ENCODE measurements around the gene LRRC3. TPM values are rescaled to one million over a fixed set of nuclear protein-coding genes. Genes with fewer than 3 reads are reported as not detected.

LRRC3 gene
- total RNA-seq, 1 donor from 2014 or later, result 9.1 TPM

DNA sequence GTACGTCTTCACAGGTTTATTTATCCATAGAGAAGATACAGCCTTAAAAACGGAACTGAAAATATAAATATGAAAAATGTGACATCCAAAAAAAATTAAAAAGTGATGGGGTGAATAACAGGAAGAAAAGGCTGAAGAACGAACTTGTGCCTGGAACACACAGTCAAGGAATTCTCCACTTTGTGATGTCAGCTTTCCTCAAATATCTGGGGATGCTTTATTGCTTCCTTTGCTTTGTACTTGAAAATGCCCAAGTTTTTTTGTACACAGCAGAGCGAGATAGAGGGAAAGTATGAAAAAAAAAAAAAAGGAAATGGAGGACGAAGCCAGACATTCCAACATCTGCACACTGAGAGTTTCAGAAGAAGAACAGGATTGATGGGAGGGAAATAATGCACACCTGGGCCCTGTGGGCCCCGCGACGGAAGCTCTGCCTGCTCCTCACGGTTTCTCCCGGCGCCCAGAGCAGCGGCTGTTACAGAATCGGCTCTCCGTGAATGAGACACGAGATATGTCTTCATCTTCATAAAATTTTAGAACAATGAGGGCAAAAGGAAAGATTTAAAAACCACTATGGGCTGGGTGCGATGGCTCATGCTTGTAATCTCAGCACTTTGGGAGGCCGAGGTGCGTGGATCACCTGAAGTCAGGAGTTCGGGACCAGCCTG is 10.0 kb upstream of the LRRC3 start:
- H3K4me3 Mint-ChIP-seq (ENCODE audit: unreplicated experiment), result no peak overlapping the region
- no peaks in the 10 kb centered on the region for H3K9me3 Mint-ChIP-seq (ENCODE audit: unreplicated experiment)
- TF ChIP-seq, protein P1, sequence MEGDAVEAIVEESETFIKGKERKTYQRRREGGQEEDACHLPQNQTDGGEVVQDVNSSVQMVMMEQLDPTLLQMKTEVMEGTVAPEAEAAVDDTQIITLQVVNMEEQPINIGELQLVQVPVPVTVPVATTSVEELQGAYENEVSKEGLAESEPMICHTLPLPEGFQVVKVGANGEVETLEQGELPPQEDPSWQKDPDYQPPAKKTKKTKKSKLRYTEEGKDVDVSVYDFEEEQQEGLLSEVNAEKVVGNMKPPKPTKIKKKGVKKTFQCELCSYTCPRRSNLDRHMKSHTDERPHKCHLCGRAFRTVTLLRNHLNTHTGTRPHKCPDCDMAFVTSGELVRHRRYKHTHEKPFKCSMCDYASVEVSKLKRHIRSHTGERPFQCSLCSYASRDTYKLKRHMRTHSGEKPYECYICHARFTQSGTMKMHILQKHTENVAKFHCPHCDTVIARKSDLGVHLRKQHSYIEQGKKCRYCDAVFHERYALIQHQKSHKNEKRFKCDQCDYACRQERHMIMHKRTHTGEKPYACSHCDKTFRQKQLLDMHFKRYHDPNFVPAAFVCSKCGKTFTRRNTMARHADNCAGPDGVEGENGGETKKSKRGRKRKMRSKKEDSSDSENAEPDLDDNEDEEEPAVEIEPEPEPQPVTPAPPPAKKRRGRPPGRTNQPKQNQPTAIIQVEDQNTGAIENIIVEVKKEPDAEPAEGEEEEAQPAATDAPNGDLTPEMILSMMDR (IDR thresholded peaks at IDR 0.05; ENCODE audit: unreplicated experiment), result no peak
- H3K27me3 Mint-ChIP-seq (ENCODE audit: unreplicated experiment), result peaks cover 1% of the 10 kb centered on the region
- DNase-seq (ENCODE audit: low spot score), result no peak
- peak overlapping the region; percentile 21 for H3K27ac Mint-ChIP-seq (ENCODE audit: unreplicated experiment)
- no peaks in the 10 kb centered on the region for H3K36me3 Mint-ChIP-seq (ENCODE audit: low read depth, unreplicated experiment)
- H3K4me1 Mint-ChIP-seq (ENCODE audit: unreplicated experiment), result no peaks in the 10 kb centered on the region

DNA sequence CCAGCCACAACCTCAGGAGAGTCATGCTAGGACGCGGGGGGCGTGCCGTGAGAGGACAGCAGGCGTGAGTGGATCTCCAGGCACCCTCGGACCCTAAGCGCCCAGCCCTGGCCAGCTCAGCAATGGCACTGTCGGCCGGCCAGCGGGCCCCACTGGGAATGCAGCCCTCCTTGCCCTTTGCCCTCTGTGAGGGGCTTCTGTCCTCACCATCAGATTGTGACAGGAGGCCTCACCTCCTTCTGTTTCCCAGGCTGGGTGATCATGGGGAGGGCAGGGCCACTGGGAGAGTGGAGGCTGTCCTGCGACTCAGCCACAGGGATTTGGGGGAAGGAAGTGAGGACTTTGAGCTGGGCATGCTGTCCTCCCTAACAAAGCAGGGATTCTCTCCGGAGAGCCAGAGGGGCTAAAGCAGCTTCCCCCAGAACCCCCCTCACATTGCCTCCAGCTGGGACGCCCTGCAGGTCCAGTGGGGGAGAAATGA is 6.6 kb upstream of the LRRC3 start:
- no peak overlapping the region for H3K27ac Mint-ChIP-seq (ENCODE audit: unreplicated experiment)

DNA sequence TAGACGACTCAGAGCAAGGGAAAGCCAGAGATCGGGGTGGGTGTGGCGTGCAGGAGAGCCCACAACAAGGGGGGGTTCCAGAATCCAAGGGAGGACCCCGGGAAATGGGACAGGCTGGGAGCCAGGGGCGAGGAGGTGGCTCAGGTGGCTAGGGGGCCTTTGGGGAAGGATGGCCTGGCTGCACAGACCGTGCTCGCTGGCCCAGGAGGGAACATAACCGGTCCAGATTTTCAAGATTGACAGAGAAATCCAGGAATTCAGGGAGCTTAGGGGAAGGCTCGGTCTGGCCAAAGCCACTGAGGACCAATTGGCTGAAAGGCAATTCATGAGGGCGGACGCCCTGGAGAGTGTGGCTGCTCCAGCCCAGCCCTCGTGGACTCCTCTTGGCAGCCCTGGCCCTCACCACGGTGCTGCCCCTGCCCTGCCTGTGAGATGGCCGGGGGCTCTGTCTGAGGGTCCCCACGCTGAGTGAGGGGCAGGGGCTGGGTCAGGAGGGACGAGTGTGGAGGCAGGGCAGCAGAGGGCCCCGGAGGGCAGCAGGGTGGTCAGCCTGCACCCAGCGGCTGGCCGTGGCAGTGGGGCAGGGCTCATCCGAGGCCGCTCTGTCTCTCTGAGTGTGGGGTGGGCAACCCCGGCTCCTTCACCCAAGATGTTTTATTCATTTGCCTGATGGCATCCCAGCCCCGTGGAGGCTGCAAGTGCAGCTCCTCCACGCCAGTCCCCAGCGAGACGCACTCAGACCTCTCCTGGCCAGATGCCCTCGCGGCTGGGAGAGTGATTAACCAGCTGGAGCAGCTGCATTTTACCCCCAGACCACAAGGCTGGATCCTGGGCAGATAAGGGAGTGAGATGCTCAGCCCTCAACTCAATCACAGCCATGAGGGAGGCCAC is 5.6 kb upstream of the LRRC3 start:
- Mint-ChIP-seq H3K4me3 (ENCODE audit: unreplicated experiment) (no peak overlapping the region), H3K27ac (ENCODE audit: unreplicated experiment) (no peak overlapping the region), H3K27me3 (ENCODE audit: unreplicated experiment) (peaks cover 4% of the 10 kb centered on the region), H3K4me1 (ENCODE audit: unreplicated experiment) (no peaks in the 10 kb centered on the region), H3K36me3 (ENCODE audit: low read depth, unreplicated experiment) (peaks cover 4% of the 10 kb centered on the region), H3K9me3 (ENCODE audit: unreplicated experiment) (no peaks in the 10 kb centered on the region)
- peak; percentile 2 for DNase-seq (ENCODE audit: low spot score)
- TF ChIP-seq, protein P1 (IDR thresholded peaks at IDR 0.05; ENCODE audit: unreplicated experiment), result no peak

More for the DNA sequence above, 6.6 kb upstream of the LRRC3 start:
- H3K27me3 Mint-ChIP-seq (ENCODE audit: unreplicated experiment), result peaks cover 4% of the 10 kb centered on the region
- no peaks in the 10 kb centered on the region for H3K9me3 Mint-ChIP-seq (ENCODE audit: unreplicated experiment)
- DNase-seq (ENCODE audit: low spot score), result peak; percentile 2
- TF ChIP-seq, protein P1 (IDR thresholded peaks at IDR 0.05; ENCODE audit: unreplicated experiment), result no peak
- H3K4me1 Mint-ChIP-seq (ENCODE audit: unreplicated experiment), result no peaks in the 10 kb centered on the region
- H3K36me3 Mint-ChIP-seq (ENCODE audit: low read depth, unreplicated experiment), result no peaks in the 10 kb centered on the region
- no peak overlapping the region for H3K4me3 Mint-ChIP-seq (ENCODE audit: unreplicated experiment)

DNA sequence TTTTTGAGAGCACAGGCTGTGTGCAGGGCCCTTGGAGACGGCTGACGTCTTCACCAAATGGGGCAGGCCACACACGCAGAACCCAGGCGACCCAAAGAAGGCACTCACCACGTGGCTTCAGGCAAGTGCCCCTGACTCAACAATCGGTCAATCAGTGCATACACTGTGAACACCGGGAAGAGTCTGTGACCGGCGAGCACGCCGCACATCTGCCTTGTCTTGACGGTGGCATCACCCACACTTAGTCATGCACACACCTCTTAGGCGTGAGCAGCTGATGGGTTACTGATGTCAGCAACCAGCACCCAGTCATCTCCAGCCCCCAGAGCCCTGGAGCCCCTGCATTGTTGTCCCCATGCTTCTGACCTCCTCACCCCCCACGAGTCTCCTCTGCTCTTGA is 4.9 kb upstream of the LRRC3 start:
- Mint-ChIP-seq H3K4me3 (ENCODE audit: unreplicated experiment) (no peak overlapping the region), H3K4me1 (ENCODE audit: unreplicated experiment) (no peaks in the 10 kb centered on the region), H3K27ac (ENCODE audit: unreplicated experiment) (no peak overlapping the region), H3K27me3 (ENCODE audit: unreplicated experiment) (peaks cover 4% of the 10 kb centered on the region), H3K9me3 (ENCODE audit: unreplicated experiment) (no peaks in the 10 kb centered on the region), H3K36me3 (ENCODE audit: low read depth, unreplicated experiment) (peaks cover 4% of the 10 kb centered on the region)
- TF ChIP-seq, protein P1 (IDR thresholded peaks at IDR 0.05; ENCODE audit: unreplicated experiment), result no peak
- no peak for DNase-seq (ENCODE audit: low spot score)
